CD4-positive, alpha-beta T cell treated with Interleukin-12 subunit alpha and Interleukin-12 subunit beta, for 1 hour (primary cell): ENCODE results near the gene MYOZ1.
"Not testable (repeated sequence)": the region's sequence is repeated elsewhere in the genome, so short reads cannot be mapped to it uniquely, and the experiment has no call there.

ENCODE experiments used
- DNase-seq: peaks from one replicate; pipeline ENCODE4 v3.0.0-alpha.2; 2020

Gene MYOZ1

GRCh38 chr10:73641328-73642060, at the start of gene MYOZ1:
Gene MYOZ1 (minus strand): TSS chr10:73641474. CDS start chr10:73640017, 1,457 bp downstream.
- no peak for DNase-seq

- not testable (repeated sequence) for DNase-seq
Observed at GRCh38 chr10:73690755-73691154, 49.5 kb upstream of the MYOZ1 start.

GRCh38 chr10:73689596-73689995, 48.3 kb upstream of the MYOZ1 start:
- DNase-seq = not testable (repeated sequence)

GRCh38 chr10:73687641-73688040, 46.4 kb upstream of the MYOZ1 start:
- DNase-seq = not testable (repeated sequence)

- not testable (repeated sequence) for DNase-seq
Observed at GRCh38 chr10:73674546-73674945, 33.3 kb upstream of the MYOZ1 start.

GRCh38 chr10:73668378-73668777, 27.1 kb upstream of the MYOZ1 start:
- not testable (repeated sequence) for DNase-seq

GRCh38 chr10:73666153-73666809, 25.0 kb upstream of the MYOZ1 start:
- not testable (repeated sequence) for DNase-seq

GRCh38 chr10:73665581-73665980, 24.3 kb upstream of the MYOZ1 start:
- DNase-seq = not testable (repeated sequence)

- DNase-seq = not testable (repeated sequence)
Observed at GRCh38 chr10:73664156-73665040, 23.1 kb upstream of the MYOZ1 start.

- not testable (repeated sequence) for DNase-seq
Observed at GRCh38 chr10:73663621-73664020, 22.3 kb upstream of the MYOZ1 start.

- not testable (repeated sequence) for DNase-seq
Observed at GRCh38 chr10:73662705-73663104, 21.4 kb upstream of the MYOZ1 start.

GRCh38 chr10:73655990-73656298, 14.7 kb upstream of the MYOZ1 start, which contains the start of gene SYNPO2L:
Gene SYNPO2L (minus strand): TSS chr10:73656029. CDS start chr10:73655922, 107 bp downstream.
- no peak for DNase-seq

- no peak for DNase-seq
Observed at GRCh38 chr10:73655257-73655989, 14.1 kb upstream of the MYOZ1 start.

- no peak for DNase-seq
Observed at GRCh38 chr10:73653701-73654100, 12.4 kb upstream of the MYOZ1 start.

- no peak for DNase-seq
Observed at GRCh38 chr10:73653195-73653594, 11.9 kb upstream of the MYOZ1 start.

- DNase-seq = no peak
Observed at GRCh38 chr10:73650537-73651331, 9.5 kb upstream of the MYOZ1 start.

GRCh38 chr10:73649876-73650536, 8.7 kb upstream of the MYOZ1 start:
- DNase-seq = no peak

GRCh38 chr10:73648975-73649829, 7.9 kb upstream of the MYOZ1 start:
- no peak for DNase-seq

GRCh38 chr10:73647875-73648651, 6.8 kb upstream of the MYOZ1 start:
- DNase-seq = no peak
